Activated B cell treated with CpG ODN at 0.5 μM for 24 hours (primary cell): ENCODE results near the gene CDK6. TPM values are rescaled to one million over a fixed set of nuclear protein-coding genes. Genes with fewer than 3 reads are reported as not detected.

ENCODE experiments used
- ATAC-seq: fragments of 200-7000 bp; cut with Tn5 transposase; one replicate; pipeline ENCODE4 v1.10.0; 2021; ENCODE audit warnings: low read depth, mild to moderate bottlenecking, moderate library complexity
- CTCF ChIA-PET: fragments of 350-600 bp; sonication (Branson Sonifier 250); formaldehyde crosslinking; loops from one replicate; lab custom pipeline; 2021; ENCODE audit warnings: antibody characterized with exemption; lab: Charles Lee
- POLR2A ChIA-PET: fragments of 350-600 bp; sonication (Branson Sonifier 250); formaldehyde crosslinking; loops from one replicate; lab custom pipeline; 2021; ENCODE audit warnings: antibody characterized with exemption; lab: Charles Lee
- DNase-seq: peaks from one replicate; pipeline ENCODE4 v3.0.0; 2022
- H3K27ac Mint-ChIP-seq: one replicate; pipeline ENCODE4 v1.8.0; 2020; ENCODE audit warnings: mixed read lengths
- H3K27me3 Mint-ChIP-seq: one replicate; pipeline ENCODE4 v1.8.0; 2021; ENCODE audit warnings: mixed read lengths
- H3K36me3 Mint-ChIP-seq: one replicate; pipeline ENCODE4 v1.8.0; 2021; ENCODE audit warnings: low read depth, mixed read lengths
- H3K4me1 Mint-ChIP-seq: one replicate; pipeline ENCODE4 v1.8.0; 2021; ENCODE audit warnings: mixed read lengths
- H3K4me3 Mint-ChIP-seq: one replicate; pipeline ENCODE4 v1.8.0; 2020; ENCODE audit warnings: mild to moderate bottlenecking, mixed read lengths
- H3K9me3 Mint-ChIP-seq: one replicate; pipeline ENCODE4 v1.8.0; 2020; ENCODE audit warnings: mixed read lengths
- CTCF ChIP-seq: fragments of 200-600 bp; IDR thresholded peaks from one replicate; pipeline ENCODE4 v1.8.0; 2022; ENCODE audit warnings: antibody characterized with exemption, mild to moderate bottlenecking
- intact Hi-C: fragments of 100-400 bp; cut with micrococcal nuclease; formaldehyde crosslinking; loops from one replicate; pipeline ENCODE4 v1.15.1; 2024
- total RNA-seq: library from RNA; stranded (reverse); gene quantifications from 2 replicates; pipeline ENCODE4 v1.2.3, GENCODE V29; 2022

The CDK6 gene
- total RNA-seq, 1 donor from 2014 or later: 30.5 TPM

DNA sequence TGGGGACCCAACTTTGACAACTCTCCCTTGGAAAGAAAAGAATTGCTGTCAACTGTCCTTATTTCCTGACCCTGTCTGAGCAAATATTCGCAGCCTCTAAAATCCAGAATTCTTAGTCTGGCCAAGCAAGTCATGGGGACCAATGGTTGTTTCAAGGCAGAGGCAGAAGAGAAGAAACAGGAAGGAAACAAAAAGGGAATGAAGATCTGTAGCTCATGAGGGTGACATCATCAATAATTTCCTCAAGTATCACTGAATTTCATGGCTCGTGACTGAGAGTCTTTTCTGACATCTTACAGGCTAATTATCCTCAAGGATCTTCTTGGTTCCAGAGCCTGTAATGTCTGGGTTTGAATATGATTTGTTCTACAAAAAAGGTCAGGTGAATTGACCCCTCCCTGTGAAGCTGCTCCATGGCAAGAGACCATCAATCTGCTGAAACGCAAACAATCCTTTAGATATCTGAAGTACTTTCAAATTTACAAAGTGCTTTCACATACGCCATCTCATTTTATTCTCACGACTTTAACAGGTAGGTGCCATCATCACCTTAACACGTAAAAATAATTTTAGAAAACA is 5.8 kb downstream of the CDK6 start:
- TF ChIP-seq CTCF: no peak
- ChIA-PET POLR2A (interaction anchor here (0.6 kb wide), 1 partner anchor 29 kb away, joined by 3 read pairs; no protein-coding TSS in a partner anchor), CTCF (interaction anchor here (2.0 kb wide), 1 partner anchor 12 kb away, joined by 8 read pairs; no protein-coding TSS in a partner anchor)
- Mint-ChIP-seq H3K27me3 (no peaks in the 10 kb centered on the region), H3K36me3 (peaks cover 21% of the 10 kb centered on the region), H3K4me3 (peak overlapping the region; percentile 11), H3K4me1 (peaks cover 34% of the 10 kb centered on the region), H3K9me3 (no peaks in the 10 kb centered on the region), H3K27ac (no peak overlapping the region)
- ATAC-seq (no peak), DNase-seq (no peak)
- intact Hi-C loops: loop anchor here (5.0 to 10.0 kb wide), 4 partner anchors 63 to 888 kb away; partner anchors contain the start of genes AKAP9, ANKIB1, KRIT1 and SAMD9L

DNA sequence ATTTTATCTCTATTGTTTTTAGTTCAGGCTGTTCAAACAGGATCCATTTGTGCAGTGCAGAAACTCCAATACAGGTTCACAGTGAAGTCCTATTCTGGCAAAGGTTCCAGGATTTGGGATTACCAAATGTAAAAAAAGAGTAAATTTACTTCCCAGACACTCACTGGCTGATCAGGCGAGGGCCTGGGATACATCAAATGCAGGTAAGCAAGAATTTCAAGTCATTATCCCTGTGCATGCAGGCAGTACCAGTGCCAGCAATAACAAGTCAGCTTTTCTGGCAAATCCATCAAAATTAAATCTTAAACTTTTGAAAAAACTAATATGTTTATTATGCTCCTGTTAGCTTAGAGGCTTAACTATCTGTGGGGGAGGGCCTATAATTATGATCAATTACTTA is 6.3 kb downstream of the CDK6 start:
- H3K27ac Mint-ChIP-seq: no peak overlapping the region
- H3K4me1 Mint-ChIP-seq: peaks cover 32% of the 10 kb centered on the region
- H3K4me3 Mint-ChIP-seq: no peak overlapping the region
- ChIA-PET POLR2A (no interaction called here), CTCF (interaction anchor here (1.4 to 2.0 kb wide), 2 partner anchors 11 to 209 kb away, joined by 3 to 8 read pairs; no protein-coding TSS in a partner anchor)
- no peak for TF ChIP-seq CTCF
- intact Hi-C loops: loop anchor here (5.0 to 10.0 kb wide), 4 partner anchors 63 to 888 kb away; partner anchors contain the start of genes AKAP9, ANKIB1, KRIT1 and SAMD9L
- H3K27me3 Mint-ChIP-seq: no peaks in the 10 kb centered on the region
- DNase-seq (no peak), ATAC-seq (no peak)
- peaks cover 17% of the 10 kb centered on the region for H3K36me3 Mint-ChIP-seq
- no peaks in the 10 kb centered on the region for H3K9me3 Mint-ChIP-seq

- no peak overlapping the region for H3K27ac Mint-ChIP-seq
- CTCF ChIA-PET: no interaction called here
- H3K36me3 Mint-ChIP-seq: peaks cover 3% of the 10 kb centered on the region
- no peak overlapping the region for H3K4me3 Mint-ChIP-seq
- ATAC-seq: no peak
- no peak for TF ChIP-seq CTCF
- DNase-seq: no peak
- POLR2A ChIA-PET: no interaction called here
- H3K9me3 Mint-ChIP-seq: no peaks in the 10 kb centered on the region
- no peaks in the 10 kb centered on the region for H3K27me3 Mint-ChIP-seq
- H3K4me1 Mint-ChIP-seq: peaks cover 37% of the 10 kb centered on the region
- intact Hi-C loops: no loop called here
Observed at GRCh38 chr7:92827464-92828120, 8.8 kb downstream of the CDK6 start.

GRCh38 chr7:92826258-92826938 is 10.0 kb downstream of the CDK6 start:
- H3K4me1 Mint-ChIP-seq: peaks cover 28% of the 10 kb centered on the region
- ChIA-PET CTCF (no interaction called here), POLR2A (no interaction called here)
- no peak for ATAC-seq
- H3K9me3 Mint-ChIP-seq: no peaks in the 10 kb centered on the region
- no peaks in the 10 kb centered on the region for H3K36me3 Mint-ChIP-seq
- intact Hi-C loops: no loop called here
- H3K27me3 Mint-ChIP-seq: no peaks in the 10 kb centered on the region
- TF ChIP-seq CTCF: no peak
- H3K4me3 Mint-ChIP-seq: no peak overlapping the region
- no peak for DNase-seq
- H3K27ac Mint-ChIP-seq: no peak overlapping the region
